ENCODE data around the gene GPT2.
A peak's percentile ranks its signal among the peaks of the same experiment; 100 is the strongest.
"Not testable (repeated sequence)": the region's sequence is repeated elsewhere in the genome, so short reads cannot be mapped to it uniquely, and the experiment has no call there.

GPT2 gene

DNA sequence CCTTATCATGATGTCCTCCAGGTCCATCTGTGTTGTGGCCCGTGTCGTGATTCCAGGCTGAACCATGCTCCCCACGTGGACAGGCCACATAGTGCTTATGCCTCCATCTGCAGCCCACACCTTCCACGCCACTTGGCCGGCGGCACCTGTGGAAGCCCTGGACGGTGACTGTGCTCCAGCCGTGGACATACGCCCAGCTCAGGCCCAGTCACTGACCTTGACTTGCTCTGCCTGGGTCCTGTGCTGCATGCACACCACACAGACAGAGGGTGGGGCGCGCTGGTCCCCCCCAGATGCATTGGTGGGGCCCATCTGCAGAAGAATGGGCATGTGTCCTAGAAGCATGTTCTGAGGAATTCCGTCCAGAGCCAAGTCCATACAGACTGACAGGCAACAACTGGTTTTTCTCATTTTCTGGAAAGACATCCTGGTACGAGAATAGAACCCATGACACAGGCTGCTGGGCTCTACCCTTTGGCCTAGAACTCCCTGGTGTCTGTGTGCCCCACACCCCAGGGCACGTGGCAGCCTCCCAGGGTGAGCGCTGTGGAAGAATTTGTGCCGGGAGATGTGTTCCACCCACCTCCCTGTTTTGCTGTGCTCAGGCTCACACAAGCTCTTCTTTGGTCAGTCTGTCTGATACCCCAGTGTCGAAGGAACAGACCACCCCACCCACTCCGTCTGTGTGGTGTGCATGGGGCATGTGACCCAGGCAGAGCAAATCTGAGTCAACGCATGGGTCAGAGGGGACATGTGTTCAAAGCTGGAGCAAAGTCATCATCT lies 39.5 kb downstream of the GPT2 start:
- no peak for DNase-seq

DNA sequence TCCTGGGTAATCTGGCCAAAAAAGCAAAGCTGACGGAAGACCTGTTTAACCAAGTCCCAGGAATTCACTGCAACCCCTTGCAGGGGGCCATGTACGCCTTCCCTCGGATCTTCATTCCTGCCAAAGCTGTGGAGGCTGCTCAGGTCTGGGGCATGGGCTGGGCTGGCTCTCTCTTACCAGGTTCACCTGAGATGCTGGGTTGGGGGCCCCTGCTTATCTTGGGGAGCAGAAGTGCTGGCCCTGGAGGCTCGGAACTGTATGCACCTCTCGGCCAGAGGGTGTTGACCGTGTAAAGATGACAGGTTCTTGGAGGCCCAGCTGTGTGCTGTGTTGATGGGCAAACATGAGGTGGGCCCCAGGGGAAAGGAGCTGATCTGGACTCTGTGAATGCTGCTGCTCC lies 40.2 kb downstream of the GPT2 start:
- DNase-seq, result no peak

DNA sequence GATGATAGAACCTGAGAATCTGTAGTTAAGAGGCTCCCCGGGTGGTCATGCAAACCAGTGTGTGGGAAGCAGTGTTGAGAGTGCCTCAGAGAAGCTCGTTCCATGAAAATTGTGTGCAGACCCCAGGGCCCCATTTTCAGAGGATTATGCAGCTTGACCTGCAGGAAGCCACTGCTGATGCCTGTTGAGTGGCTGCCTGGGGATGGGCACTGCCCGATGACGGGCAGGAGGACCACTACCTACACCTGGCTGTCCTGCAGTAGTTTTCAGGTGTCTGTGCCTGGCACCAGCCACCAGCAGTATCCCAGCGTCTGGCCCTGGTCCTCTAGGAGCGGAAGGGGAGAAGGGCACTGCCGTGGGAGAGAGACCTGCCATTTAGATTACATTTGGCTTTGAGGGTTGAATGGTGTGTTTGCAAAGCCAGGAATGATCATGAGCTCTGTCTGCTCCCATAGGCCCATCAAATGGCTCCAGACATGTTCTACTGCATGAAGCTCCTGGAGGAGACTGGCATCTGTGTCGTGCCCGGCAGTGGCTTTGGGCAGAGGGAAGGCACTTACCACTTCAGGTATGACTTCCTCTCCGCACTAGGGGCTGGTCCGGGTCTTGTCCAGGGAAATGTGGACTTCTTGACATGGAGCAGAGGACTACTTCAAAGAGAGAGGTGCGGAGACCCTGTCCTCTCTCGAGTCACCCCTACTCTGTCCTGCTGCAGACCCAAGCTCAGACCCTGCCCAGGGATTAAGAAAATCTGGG lies 42.5 kb downstream of the GPT2 start:
- no peak for DNase-seq

DNA sequence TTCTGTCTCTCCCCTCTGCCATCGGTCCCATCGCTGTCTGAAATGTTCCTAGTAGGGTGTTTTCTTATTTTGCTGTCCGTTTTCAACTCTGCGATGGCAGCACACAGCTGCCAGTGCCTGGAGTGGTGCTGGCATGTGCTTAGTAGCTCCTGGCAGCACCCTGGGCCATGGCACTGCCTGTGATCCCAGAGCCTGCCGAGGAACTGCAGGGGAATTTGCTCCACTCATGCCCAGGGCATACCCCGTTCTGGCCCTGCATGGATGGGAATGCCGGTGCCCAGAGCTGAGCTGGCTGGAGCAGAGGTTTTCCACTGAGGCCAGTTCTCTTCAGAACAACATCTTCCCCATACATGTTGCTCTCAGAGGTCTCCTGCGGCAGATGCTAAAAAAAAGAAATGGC lies 43.1 kb downstream of the GPT2 start:
- DNase-seq, result no peak

DNA sequence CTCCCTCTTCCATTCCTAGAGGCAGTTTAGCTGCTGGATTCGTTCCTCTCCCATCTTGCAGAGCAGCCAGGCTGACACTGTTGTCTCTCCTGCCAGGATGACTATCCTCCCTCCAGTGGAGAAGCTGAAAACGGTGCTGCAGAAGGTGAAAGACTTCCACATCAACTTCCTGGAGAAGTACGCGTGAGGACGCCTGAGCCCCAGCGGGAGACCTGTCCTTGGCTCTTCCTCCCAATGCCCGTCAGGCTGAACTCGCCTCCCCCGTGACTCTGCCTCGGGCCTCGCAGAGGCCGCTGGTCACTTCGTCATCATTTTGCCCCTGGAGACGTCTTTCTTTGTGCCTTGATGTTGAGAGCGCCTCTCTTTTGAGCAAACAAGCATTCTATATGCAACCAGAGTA lies 44.6 kb downstream of the GPT2 start:
- no peak for DNase-seq

DNA sequence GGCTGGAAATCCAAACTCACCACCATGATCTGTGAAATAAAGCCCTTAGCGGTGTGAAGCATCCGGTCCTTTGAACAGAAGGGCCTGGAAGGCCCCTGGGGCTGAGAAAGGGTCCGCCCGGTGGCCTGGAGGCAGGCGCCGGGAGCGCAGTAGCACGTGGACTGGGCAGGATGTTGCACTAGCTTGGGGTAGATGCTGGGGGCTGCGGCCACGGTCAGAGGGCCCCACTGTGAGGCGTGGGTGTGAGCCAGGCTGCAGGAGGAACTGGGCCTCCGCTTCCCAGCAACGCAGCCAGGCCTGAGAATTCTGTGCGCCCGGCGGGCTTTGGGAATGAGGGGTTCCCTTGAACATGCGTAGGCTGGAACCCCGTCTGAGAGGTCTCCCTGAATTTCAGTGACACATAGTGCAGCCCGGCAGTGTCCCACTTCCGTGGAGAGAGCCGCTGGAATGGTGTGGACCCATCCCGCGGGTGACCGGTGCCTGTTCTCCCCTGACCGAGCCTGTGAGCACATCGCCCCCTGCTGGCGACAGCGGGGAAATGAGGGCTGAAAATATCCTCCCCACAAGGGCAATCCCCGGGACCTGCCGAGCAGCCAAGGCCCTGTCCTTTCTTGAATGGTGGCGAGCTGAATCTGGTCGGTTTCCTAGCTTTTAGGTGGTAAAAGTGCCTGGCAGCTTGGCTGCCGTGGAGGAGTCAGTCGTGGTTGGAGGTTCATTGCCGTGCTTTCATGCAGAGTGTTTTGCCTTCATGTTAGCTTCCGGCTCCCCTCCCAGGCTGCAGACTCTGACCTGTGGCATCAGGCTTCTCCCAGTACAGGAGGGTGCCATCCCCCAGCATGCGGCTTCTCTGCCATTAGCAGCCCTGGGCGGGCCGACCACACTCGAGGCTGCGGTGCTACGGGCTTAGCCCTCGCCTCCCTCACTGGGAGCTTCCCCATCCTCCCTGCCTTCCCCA lies 45.5 kb downstream of the GPT2 start:
- peak; percentile 86 for DNase-seq

DNA sequence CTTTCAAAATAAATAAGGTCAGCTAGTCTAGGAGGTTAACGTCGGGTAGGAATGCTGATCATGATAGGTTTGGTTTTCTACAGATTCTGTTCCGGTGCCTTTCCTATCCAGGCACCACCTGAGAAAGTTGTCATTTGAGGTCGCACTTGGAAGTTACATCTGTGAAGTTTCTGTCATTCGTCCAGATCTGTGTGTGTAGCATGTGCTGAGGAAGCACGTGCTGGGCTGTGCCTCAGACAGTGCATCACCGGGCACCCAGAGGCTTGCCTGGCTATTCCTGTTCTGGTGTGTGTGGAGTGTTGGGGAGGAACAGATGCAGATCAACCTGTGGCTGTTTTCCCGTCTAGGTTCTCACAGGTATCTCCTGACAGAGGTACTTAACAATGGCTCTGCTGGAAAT lies 46.7 kb downstream of the GPT2 start:
- DNase-seq, result no peak

DNA sequence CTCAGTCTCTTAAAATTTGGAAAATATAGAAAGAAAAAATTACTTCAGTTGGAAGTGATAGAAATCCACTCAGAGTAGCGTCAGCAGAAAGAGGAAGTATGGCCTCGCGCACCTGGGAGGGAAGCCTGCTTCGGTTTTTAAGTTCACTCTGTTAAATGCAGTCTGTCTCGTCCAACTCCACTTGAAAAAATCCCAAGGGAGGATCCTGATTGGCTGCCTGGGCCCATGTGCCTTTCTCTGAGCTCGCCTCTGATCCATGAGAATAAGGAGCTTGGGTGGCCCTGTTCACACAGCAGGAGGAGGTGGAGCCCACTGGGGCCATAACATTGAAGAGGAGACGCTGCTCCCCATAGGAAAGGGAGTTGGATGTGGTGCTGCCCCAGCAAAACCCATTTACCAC lies 48.6 kb downstream of the GPT2 start:
- no peak for DNase-seq

DNA sequence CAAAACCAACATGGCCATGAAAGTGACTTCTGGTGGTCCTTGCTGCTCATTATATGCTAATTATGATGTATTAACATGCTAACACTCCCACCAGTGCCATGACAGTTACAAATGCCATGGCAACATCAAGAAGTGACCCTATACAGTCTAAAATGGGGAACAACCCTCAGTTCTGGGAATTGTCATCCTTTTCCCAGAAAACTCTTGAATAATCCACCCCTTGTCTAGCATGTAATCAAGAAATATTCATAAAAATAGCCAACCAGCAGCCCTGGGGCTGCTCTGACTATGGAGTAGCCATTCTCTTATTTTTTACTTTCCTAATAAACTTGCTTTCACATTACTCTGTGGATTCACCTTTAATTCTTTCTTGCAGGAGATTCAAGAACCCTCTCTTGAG lies 53.4 kb downstream of the GPT2 start:
- no peak for DNase-seq

DNA sequence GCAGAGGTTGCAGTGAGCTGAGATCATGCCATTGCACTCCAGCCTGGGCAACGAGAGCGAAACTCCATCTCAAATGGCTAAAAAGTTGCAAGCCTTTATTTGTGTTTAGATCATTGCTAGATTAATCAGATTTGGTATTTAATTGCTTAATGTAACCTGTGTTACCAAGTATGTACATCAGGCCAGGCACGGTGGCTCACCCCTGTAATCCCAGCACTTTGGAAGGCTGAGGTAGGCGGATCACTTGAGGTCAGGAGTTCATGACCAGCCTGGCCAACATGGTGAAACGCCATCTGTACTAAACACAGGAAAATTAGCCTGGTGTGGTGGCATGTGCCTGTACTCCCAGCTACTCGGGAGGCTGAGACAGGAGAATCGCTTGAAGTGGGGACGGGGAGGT lies 60.6 kb downstream of the GPT2 start:
- DNase-seq, result not testable (repeated sequence)

DNA sequence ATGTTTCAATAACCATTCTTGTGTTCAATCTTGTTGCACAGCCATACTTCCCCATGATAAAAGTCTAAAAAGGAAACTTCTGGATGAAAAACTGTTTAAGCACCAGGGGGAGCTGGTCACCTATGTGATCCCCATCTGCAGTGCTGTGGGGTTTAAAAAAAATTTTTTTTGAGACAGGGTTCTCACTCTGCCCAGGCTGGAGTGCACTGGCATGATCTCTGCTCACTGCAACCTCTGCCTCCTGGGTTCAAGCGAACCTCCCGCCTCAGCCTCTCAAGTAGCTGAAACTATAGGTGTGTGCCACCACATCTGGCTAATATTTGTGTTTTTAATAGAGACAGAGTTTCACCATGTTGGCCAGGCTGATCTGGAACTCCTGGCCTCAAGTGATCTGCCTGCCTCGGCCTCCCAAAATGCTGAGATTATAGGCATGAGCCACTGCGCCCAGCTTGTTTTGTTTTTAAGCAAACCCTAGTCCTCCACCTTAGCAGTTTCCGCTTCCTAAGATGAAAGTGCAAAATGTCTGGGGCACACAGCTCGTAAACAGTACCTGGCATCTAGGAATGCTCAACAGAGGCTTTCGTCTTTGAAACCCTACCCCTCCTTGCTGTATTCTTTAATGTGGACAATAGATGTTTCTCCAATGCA lies 63.9 kb downstream of the GPT2 start:
- no peak for DNase-seq

DNA sequence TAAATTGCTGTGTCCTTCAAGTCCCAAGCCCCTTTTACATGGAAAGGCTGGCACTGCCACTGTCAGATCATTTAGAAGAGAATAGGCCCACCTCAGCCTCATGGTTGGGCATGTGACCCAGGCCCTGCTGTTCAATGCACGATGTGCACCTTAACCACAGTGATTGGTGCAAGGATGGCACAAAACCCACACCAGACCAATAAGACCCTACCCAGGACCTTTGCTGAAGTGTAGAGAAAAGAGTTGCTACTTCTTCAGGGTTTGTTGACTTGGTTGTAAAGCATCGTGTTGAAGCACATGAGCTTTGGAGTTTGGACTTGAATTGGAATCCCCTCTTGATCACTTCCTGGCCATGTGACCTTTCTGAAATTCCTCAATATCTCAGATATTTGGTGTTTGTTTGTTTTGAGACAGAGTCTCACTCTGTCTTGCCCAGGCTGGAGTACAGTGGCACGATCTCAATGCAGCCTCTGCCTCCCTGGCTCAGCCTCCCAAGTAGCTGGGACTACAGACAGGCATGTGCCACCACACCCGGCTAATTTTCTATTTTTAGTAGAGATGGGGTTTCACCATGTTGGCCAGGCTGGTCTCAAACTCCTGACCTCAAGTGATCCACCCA lies 64.5 kb downstream of the GPT2 start:
- DNase-seq, result no peak

DNA sequence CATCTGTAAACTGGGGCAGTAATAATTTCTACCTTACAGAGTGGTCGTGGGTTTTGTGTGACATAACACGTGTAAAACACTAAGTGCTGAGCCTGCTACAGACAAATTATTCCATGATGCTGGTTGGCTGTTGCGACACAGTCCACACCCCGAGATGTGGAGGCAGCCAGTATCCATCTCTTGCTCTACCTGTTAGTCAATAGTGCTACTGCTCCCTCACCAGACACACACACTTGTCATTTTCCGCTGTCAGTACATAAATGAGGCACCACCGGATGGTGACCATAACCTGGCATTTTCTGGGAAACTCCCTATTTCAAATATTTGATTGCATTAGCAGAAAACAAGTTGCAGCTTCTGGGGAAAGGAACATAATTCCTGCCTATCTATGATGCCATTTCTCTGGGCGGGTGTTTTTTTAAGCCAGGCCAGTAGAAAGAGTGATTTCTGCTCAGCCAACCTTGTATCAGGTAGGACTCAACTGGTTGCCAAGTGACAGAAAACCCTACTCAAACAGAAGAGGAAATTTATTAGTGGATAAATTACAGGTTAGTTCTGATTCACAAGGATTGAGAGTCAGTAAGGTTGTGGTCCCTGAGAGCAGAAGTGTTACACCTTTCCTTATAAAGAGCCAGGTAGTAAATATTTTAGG lies 65.2 kb downstream of the GPT2 start:
- DNase-seq, result no peak

DNA sequence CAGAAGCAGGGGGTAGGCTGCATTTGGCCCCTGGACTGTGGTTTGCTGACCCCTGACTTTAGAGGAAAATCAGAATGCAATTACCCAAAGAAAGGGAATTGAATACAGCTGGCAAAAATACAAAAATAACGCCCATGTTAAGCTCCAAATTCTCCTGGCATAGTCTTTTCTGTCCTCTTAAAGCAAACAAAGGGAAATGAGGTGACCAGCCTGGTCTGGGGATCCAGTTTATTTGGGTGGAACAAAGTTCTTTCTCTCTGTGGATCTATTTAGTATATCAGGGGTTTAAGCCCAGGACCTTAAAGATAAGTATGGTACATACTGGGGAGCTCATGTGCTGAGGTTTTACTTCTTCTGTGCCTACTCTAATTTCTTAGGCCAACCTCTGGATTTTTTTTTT lies 65.8 kb downstream of the GPT2 start:
- DNase-seq, result no peak

DNA sequence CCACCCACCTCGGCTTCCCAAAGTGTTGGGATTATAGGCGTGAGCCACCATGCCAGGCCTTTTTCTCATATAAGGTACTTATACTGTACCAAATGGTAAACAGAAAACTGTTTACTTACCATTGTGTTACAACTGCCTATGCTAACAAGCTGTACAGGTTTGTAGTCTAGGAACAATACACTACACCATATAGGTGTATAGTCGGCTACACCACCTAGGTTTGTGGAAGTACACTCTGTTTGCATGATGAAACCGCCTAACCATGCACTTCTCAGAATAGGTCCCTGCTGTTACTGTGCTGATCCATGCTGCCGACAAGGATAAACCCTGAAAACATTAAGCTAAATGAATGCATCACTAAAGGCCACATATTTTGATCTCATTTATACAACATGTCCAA lies 70.4 kb downstream of the GPT2 start:
- DNase-seq, result no peak

DNA sequence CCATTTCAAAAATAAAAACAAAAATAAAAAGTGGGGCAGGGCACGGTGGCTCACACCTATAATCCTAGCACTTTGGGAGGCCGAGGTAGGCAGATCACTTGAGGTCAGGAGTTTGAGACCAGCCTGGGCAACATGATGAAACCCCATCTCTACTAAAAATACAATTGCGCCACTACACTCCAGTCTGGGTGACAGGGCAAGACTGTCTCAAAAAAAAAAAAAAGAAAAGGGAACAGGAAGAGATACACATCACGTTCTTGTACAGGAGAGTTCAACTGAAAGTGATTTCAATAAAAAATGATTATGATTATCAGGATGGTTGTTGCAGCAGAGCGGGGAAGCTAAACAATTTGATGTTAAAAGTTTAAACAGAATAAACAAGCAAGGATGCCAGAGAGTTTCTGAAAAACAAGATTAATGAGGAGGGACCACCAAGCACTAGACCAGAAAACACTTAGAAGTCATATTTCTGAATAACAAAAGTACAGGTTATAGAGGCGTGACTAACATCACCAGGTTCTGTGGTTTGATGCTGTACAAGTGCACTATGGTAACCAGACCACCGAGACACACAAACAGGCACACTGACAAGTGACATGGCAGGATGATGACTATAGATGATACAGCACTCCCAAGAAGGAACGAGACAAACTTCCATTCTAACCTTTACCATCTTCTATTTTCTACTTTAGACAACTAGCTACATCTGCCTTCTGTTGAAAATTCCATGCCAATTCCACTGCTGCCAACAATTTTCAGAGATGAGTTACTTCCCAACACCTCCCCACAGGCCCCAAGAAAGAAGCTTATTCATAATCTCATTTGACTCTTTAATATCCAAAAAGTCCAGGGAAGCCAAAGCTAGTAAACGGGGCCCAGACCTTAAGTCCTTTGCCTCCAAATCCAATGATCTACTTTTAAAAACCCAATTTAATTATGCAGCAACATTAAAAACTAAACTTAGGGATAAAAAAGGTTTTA lies 77.5 kb downstream of the GPT2 start:
- DNase-seq, result peak; percentile 55

DNA sequence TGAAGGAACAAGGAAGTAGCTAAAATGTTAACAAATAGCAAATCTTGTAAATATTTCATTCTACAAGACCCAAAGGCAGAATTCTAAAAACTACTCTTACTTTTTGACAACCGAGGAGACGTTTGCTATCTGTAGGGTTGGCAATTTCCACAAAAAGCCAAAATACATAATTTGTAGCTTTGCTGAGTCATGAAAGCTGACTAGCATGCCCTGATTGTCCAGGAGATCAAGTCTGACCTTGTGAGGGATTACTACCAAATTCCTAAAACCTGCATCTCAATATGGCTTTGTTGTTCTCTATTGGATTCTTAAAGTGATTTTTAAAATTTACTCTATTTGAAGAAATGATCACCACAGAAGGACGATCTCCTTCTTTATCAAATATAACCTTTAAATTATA lies 78.5 kb downstream of the GPT2 start:
- DNase-seq, result no peak

DNA sequence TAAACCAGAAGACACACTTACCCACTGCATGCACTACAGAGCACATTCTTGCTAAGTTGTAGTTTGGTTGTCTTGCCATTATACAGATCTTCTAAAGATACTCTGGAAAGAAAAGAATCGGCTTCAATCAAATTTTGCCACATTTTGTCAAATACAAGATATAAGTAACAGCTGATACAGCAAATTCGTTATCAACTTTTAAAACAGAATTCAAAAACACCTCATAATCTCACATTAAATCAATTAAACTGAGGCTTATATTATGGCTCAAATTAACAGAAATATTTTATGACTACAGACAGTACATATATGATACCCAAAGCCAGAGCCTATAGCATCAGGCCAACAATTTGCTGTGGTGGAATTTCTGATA lies 83.9 kb downstream of the GPT2 start:
- no peak for DNase-seq

DNA sequence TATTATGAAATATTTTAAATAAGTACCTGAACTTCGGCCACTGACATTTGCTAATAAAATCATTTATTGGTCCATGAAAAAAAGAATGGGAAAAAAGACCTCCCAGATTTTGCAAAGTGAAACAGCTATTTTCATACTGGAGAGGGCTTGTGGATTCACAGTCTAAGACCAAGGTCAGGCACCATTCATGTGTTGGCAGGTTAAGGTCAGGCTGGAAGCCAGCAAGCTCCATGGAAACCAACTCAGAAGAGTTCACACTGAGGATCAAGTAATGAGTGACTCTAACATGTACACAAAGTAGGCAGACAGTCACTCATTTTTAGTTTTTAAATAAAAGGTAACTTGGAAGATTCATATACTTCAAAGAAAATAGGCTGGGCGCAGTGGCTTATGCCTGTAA lies 85.9 kb downstream of the GPT2 start:
- no peak for DNase-seq

DNA sequence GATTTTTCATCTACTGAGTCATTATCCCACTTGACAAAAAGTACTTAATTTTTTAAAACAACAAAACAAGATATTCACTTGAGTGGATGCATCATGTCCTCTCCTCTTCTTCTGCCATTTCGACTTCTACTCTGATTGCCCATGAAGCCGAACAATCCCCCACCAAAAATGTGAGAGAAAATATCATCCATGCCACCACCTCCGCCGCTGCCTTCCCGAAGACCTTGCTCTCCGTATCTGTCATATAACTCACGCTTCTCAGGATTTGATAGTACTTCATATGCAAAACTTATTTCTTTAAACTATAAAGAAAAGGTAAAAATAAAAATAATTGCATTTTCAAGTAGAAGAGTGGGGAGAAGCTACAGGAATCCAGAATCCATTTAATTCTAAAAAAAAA lies 87.1 kb downstream of the GPT2 start:
- no peak for DNase-seq

Measured in activated CD8-positive, alpha-beta memory T cell treated with anti-CD3 and anti-CD28 coated beads for 24 hours (primary cell).